Measurements from ENCODE around the gene KRTAP19-2.

GRCh38 chr21:30447056-30447455 lies 40.2 kb downstream of the KRTAP19-2 start:
- TF ChIP-seq CTCF (IDR thresholded peaks at IDR 0.05) (no peak), USF2 (IDR thresholded peaks at IDR 0.05) (no peak), RAD21 (conservative IDR thresholded peaks at IDR 0.05 in 1 of 2, IDR thresholded peaks at IDR 0.05 in 1 of 2) (no peak), RCOR1 (IDR thresholded peaks at IDR 0.05; ENCODE audit: low read depth, low read length) (no peak), MAX (IDR thresholded peaks at IDR 0.05) (no peak), POLR2A (IDR thresholded peaks at IDR 0.05; ENCODE audit: low read length) (no peak), EP300 (IDR thresholded peaks at IDR 0.05) (no peak)
